ENCODE measurements around the gene ST6GALNAC2. TPM values are rescaled to one million over a fixed set of nuclear protein-coding genes. Genes with fewer than 3 reads are reported as not detected.

ST6GALNAC2 gene
- total and polyA plus RNA-seq, 10 of the 15 experiments (the other 5 are each of a cell fraction or from before 2014, with no cell fraction given): 0.08 to 0.41 (median 0.23) TPM; not detected in 6

GRCh38 chr17:76542984-76543383 is 42.7 kb downstream of the ST6GALNAC2 start:
- ChIA-PET CTCF (interaction anchor here (0.6 to 4.7 kb wide), 6 partner anchors 9 to 246 kb away, joined by 3 to 32 read pairs (median 4); no protein-coding TSS in a partner anchor), POLR2A (no interaction called here), SMC1A (ENCODE audit: uncharacterized antibody, unreplicated experiment) (no interaction called here), RAD21 (ENCODE audit: unreplicated experiment) (interaction anchor here (1.0 to 2.0 kb wide), 2 partner anchors 15 to 36 kb away, joined by 3 to 6 read pairs; no protein-coding TSS in a partner anchor)
- Histone ChIP-seq H3K4me1 (ENCODE audit: control insufficient read depth, insufficient read depth, low read length) (no peaks in the 10 kb centered on the region; the same call in 1 of the 2 replicates), H3K27me3 (replicated peaks in 1 of 2; ENCODE audit: control insufficient read depth in 2 of 2, insufficient read depth in 2 of 2, low read length in 1 of 2) (peaks cover 0 to 5% of the 10 kb centered on the region in 2 experiments; a peak in 3 of 4 replicates), H3K4me2 (ENCODE audit: control insufficient read depth, insufficient read depth) (no peak overlapping the region), H3K9me3 (replicated peaks; ENCODE audit: control insufficient read depth, insufficient read depth, low read length) (no peaks in the 10 kb centered on the region), H3K27ac (ENCODE audit: control insufficient read depth, insufficient read depth) (no peak overlapping the region), H3K9ac (ENCODE audit: control insufficient read depth, insufficient read depth, low read length) (no peak overlapping the region), H3K36me3 (ENCODE audit: control insufficient read depth in 2 of 2, insufficient read depth in 2 of 2, low read length in 1 of 2) (no peaks in the 10 kb centered on the region; a peak in 1 of 4 replicates), H3K79me2 (ENCODE audit: control insufficient read depth, insufficient read depth, low read length) (no peaks in the 10 kb centered on the region), H4K20me1 (ENCODE audit: control insufficient read depth, insufficient read depth) (no peaks in the 10 kb centered on the region), H3K4me3 (no peak overlapping the region), H2AFZ (ENCODE audit: control insufficient read depth, low read depth, low read length) (no peak overlapping the region)
- TF ChIP-seq JUND (IDR thresholded peaks at IDR 0.05; ENCODE audit: low read depth, low read length) (no peak), E2F8 (IDR thresholded peaks at IDR 0.05; ENCODE audit: low read depth, partially characterized antibody) (no peak), MXI1 (IDR thresholded peaks at IDR 0.05; ENCODE audit: low read depth, low read length) (no peak), SREBF1 (IDR thresholded peaks at IDR 0.05; ENCODE audit: low read length) (no peak)
- no peak for ATAC-seq
- 45% methylated on average over 8 of the region's 8 CpGs for WGBS (ENCODE audit: insufficient coverage, insufficient replicate concordance, low lambda C conversion rate, missing lambda C conversion rate)
- FAIRE-seq: no peak
- no peak for DNase-seq (ENCODE audit: low read depth, low spot score)
- intact Hi-C loops (cut with micrococcal nuclease; ENCODE audit: unreplicated experiment) (no loop called here), in situ Hi-C loops (cut with MboI) (no loop called here)
- no TSS peak for BruUV-seq (replicated peaks)

Measured in GM12878 (cell line).